KOPT-K1 (cell line): Measurements from ENCODE around the gene DENND1A.

Experiments
- H3K27ac ChIP-seq: fragments of 200-600 bp; sonication (generic); 2 replicates; pipeline ENCODE4 v1.5.1; 2016; ENCODE audit warnings: antibody characterized with exemption, mild to moderate bottlenecking, low read depth, low read length; ENCODE audit not compliant: poor library complexity, severe bottlenecking
- H3K36me3 ChIP-seq: fragments of 200-600 bp; sonication (generic); 2 replicates; pipeline ENCODE4 v1.5.1; 2017; ENCODE audit warnings: antibody characterized with exemption, mild to moderate bottlenecking, low read length, moderate library complexity; ENCODE audit not compliant: insufficient read depth
- H3K9me3 ChIP-seq: fragments of 200-600 bp; sonication (generic); 2 replicates; pipeline ENCODE4 v1.5.1; 2017; ENCODE audit warnings: antibody characterized with exemption, low read length, mild to moderate bottlenecking; ENCODE audit not compliant: insufficient read depth, poor library complexity, severe bottlenecking

The DENND1A gene

GRCh38 chr9:123387686-123388085 lies 542.2 kb downstream of the DENND1A start:
- H3K9me3 ChIP-seq: no peaks in the 10 kb centered on the region
- H3K36me3 ChIP-seq: no peaks in the 10 kb centered on the region
- H3K27ac ChIP-seq: no peak overlapping the region

- no peaks in the 10 kb centered on the region for H3K9me3 ChIP-seq
- no peaks in the 10 kb centered on the region for H3K36me3 ChIP-seq
- H3K27ac ChIP-seq: no peak overlapping the region
These were observed 546.3 kb downstream of the DENND1A start for GRCh38 chr9:123383512-123384170.

- H3K9me3 ChIP-seq: no peaks in the 10 kb centered on the region
- H3K36me3 ChIP-seq: no peaks in the 10 kb centered on the region
- H3K27ac ChIP-seq: no peak overlapping the region
These were observed 547.0 kb downstream of the DENND1A start for GRCh38 chr9:123382653-123383511.

GRCh38 chr9:123380852-123381705 lies 548.8 kb downstream of the DENND1A start:
- H3K36me3 ChIP-seq: no peaks in the 10 kb centered on the region
- no peak overlapping the region for H3K27ac ChIP-seq
- no peaks in the 10 kb centered on the region for H3K9me3 ChIP-seq

GRCh38 chr9:123378956-123379660 lies 550.8 kb downstream of the DENND1A start:
- no peaks in the 10 kb centered on the region for H3K36me3 ChIP-seq
- no peaks in the 10 kb centered on the region for H3K9me3 ChIP-seq

GRCh38 chr9:123378025-123378424 lies 551.9 kb downstream of the DENND1A start:
- H3K9me3 ChIP-seq: no peaks in the 10 kb centered on the region
- H3K36me3 ChIP-seq: no peaks in the 10 kb centered on the region
- no peak overlapping the region for H3K27ac ChIP-seq

More at GRCh38 chr9:123378956-123379660, 550.8 kb downstream of the DENND1A start:
- no peak overlapping the region for H3K27ac ChIP-seq

GRCh38 chr9:123377211-123377971 lies 552.5 kb downstream of the DENND1A start:
- Histone ChIP-seq H3K27ac (no peak overlapping the region), H3K9me3 (no peaks in the 10 kb centered on the region), H3K36me3 (no peaks in the 10 kb centered on the region)

- Histone ChIP-seq H3K36me3 (no peaks in the 10 kb centered on the region), H3K9me3 (no peaks in the 10 kb centered on the region), H3K27ac (no peak overlapping the region)
These were observed 553.5 kb downstream of the DENND1A start for GRCh38 chr9:123376218-123377071.

GRCh38 chr9:123375469-123376132 lies 554.3 kb downstream of the DENND1A start:
- no peaks in the 10 kb centered on the region for H3K9me3 ChIP-seq
- no peaks in the 10 kb centered on the region for H3K36me3 ChIP-seq
- no peak overlapping the region for H3K27ac ChIP-seq

- Histone ChIP-seq H3K9me3 (no peaks in the 10 kb centered on the region), H3K36me3 (no peaks in the 10 kb centered on the region), H3K27ac (no peak overlapping the region)
These were observed 556.0 kb downstream of the DENND1A start for GRCh38 chr9:123373946-123374345.

GRCh38 chr9:123373447-123373923 lies 556.4 kb downstream of the DENND1A start:
- no peaks in the 10 kb centered on the region for H3K9me3 ChIP-seq
- H3K27ac ChIP-seq: no peak overlapping the region
- H3K36me3 ChIP-seq: no peaks in the 10 kb centered on the region

GRCh38 chr9:123372766-123373446 lies 557.0 kb downstream of the DENND1A start:
- Histone ChIP-seq H3K36me3 (no peaks in the 10 kb centered on the region), H3K27ac (no peak overlapping the region), H3K9me3 (no peaks in the 10 kb centered on the region)
